Common myeloid progenitor, CD34-positive (primary cell): ENCODE data around the gene RHEB.

Source experiments
- CTCF ChIA-PET: fragments of 350-600 bp; sonication (Branson Sonifier 250); formaldehyde crosslinking; loops from one replicate; lab custom pipeline; 2021; ENCODE audit warnings: antibody characterized with exemption; lab: Charles Lee
- POLR2A ChIA-PET: fragments of 350-600 bp; sonication (Branson Sonifier 250); formaldehyde crosslinking; loops from one replicate; lab custom pipeline; 2021; ENCODE audit warnings: antibody characterized with exemption; lab: Charles Lee
- DNase-seq, 3 donors: peaks; one replicate each; pipeline versions ENCODE4 v3.0.0 to v3.0.0-alpha.2; 2013
- H3K27ac ChIP-seq, 2 experiments: 1 replicate in 1 of 2; 2 replicates in 1 of 2; pipeline ENCODE4 v1.7.0; 2013; ENCODE audit warnings: inconsistent platforms in 2 of 2, low read length in 2 of 2, mild to moderate bottlenecking in 2 of 2, low read depth in 1 of 2, moderate library complexity in 1 of 2; ENCODE audit not compliant: severe bottlenecking in 2 of 2, insufficient read depth in 1 of 2, poor library complexity in 1 of 2
- H3K27me3 ChIP-seq, 5 experiments: replicated peaks in 2 of 5; 1 replicate in 3 of 5; 2 replicates in 2 of 5; pipeline versions ENCODE4 v1.6.1 to v1.7.0; 2013; ENCODE audit warnings: low read length in 4 of 5, mild to moderate bottlenecking in 2 of 5, moderate library complexity in 2 of 5, inconsistent platforms in 1 of 5; ENCODE audit not compliant: insufficient read depth in 5 of 5, control insufficient read depth in 4 of 5
- H3K36me3 ChIP-seq, 4 experiments: 1 replicate in 2 of 4; 2 replicates in 2 of 4; pipeline versions ENCODE4 v1.6.1 to v1.7.0; 2013; ENCODE audit warnings: low read length in 3 of 4, control low read depth in 1 of 4, mild to moderate bottlenecking in 1 of 4; ENCODE audit not compliant: control insufficient read depth in 4 of 4, insufficient read depth in 4 of 4
- H3K4me1 ChIP-seq, 4 experiments: 1 replicate in 3 of 4; 2 replicates in 1 of 4; pipeline versions ENCODE4 v1.6.1 to v1.7.1; 2013; ENCODE audit warnings: low read length in 3 of 4, mild to moderate bottlenecking in 3 of 4, control low read depth in 1 of 4, inconsistent platforms in 1 of 4, moderate library complexity in 1 of 4; ENCODE audit not compliant: control insufficient read depth in 4 of 4, insufficient read depth in 4 of 4; ENCODE audit errors: control extremely low read depth in 1 of 4
- H3K4me3 ChIP-seq, 7 experiments: 1 replicate in 4 of 7; 2 replicates in 3 of 7; pipeline versions ENCODE4 v1.5.1 to v1.7.0; 2013; ENCODE audit warnings: mild to moderate bottlenecking in 7 of 7, low read length in 6 of 7, moderate library complexity in 6 of 7, inconsistent platforms in 2 of 7, low read depth in 2 of 7, control low read depth in 1 of 7; ENCODE audit not compliant: insufficient read depth in 4 of 7, control insufficient read depth in 1 of 7; ENCODE audit errors: extremely low read depth in 1 of 7
- H3K9me3 ChIP-seq, 5 experiments: 1 replicate in 4 of 5; 2 replicates in 1 of 5; pipeline versions ENCODE4 v1.6.1 to v1.7.1; 2013; ENCODE audit warnings: low read length in 4 of 5, mild to moderate bottlenecking in 2 of 5, inconsistent platforms in 1 of 5, low read depth in 1 of 5, moderate library complexity in 1 of 5; ENCODE audit not compliant: control insufficient read depth in 4 of 5, insufficient read depth in 2 of 5; ENCODE audit errors: control extremely low read depth in 1 of 5
- WGBS: methylation state at CpG from one replicate; pipeline ENCODE4 v1.1.5; 2013; ENCODE audit not compliant: insufficient coverage; 5-methylcytosine and 5-hydroxymethylcytosine counted together

RHEB gene

GRCh38 chr7:151505836-151506468, 13.7 kb downstream of the RHEB start:
- H3K27ac ChIP-seq: no peak overlapping the region
- no peaks in the 10 kb centered on the region for H3K9me3 ChIP-seq
- CTCF ChIA-PET: interaction anchor here (1.3 to 1.5 kb wide), 3 partner anchors 9 to 57 kb away, joined by 3 to 4 read pairs (median 4); no protein-coding TSS in a partner anchor
- H3K4me1 ChIP-seq: peaks cover 0 to 8% (median 4%) of the 10 kb centered on the region in 4 experiments
- 90% methylated on average over 2 of the region's 4 CpGs for WGBS
- POLR2A ChIA-PET: no interaction called here
- DNase-seq: no peak
- no peak overlapping the region for H3K4me3 ChIP-seq
- no peaks in the 10 kb centered on the region for H3K27me3 ChIP-seq
- peaks cover 0 to 5% (median 4%) of the 10 kb centered on the region in 4 experiments for H3K36me3 ChIP-seq

- no peak overlapping the region for H3K4me3 ChIP-seq
- no peak overlapping the region for H3K27ac ChIP-seq
- H3K9me3 ChIP-seq: no peaks in the 10 kb centered on the region
- ChIA-PET CTCF (interaction anchor here (1.3 to 1.5 kb wide), 2 partner anchors 33 to 57 kb away, joined by 4 to 6 read pairs; no protein-coding TSS in a partner anchor), POLR2A (no interaction called here)
- no peaks in the 10 kb centered on the region for H3K27me3 ChIP-seq
- DNase-seq: no peak
- peaks cover 0 to 5% (median 3%) of the 10 kb centered on the region in 4 experiments for H3K36me3 ChIP-seq
- no CpG with 5 or more reads among the region's 2 CpGs for WGBS
- peaks cover 0 to 8% (median 4%) of the 10 kb centered on the region in 4 experiments for H3K4me1 ChIP-seq
Observed at GRCh38 chr7:151505433-151505832, 14.3 kb downstream of the RHEB start.

- H3K36me3 ChIP-seq: peaks cover 0 to 5% (median 2%) of the 10 kb centered on the region in 4 experiments
- H3K27ac ChIP-seq: no peak overlapping the region
- H3K27me3 ChIP-seq: no peaks in the 10 kb centered on the region
- no peak for DNase-seq
- H3K4me1 ChIP-seq: peaks cover 0 to 8% (median 4%) of the 10 kb centered on the region in 4 experiments
- no peak overlapping the region for H3K4me3 ChIP-seq
- POLR2A ChIA-PET: no interaction called here
- no CpG with 5 or more reads among the region's 4 CpGs for WGBS
- H3K9me3 ChIP-seq: no peaks in the 10 kb centered on the region
- CTCF ChIA-PET: interaction anchor here (0.7 to 1.3 kb wide), 2 partner anchors 32 to 58 kb away, joined by 4 to 6 read pairs; no protein-coding TSS in a partner anchor
Observed at GRCh38 chr7:151504715-151505326, 14.9 kb downstream of the RHEB start.

GRCh38 chr7:151503902-151504714, 15.6 kb downstream of the RHEB start:
- no peak overlapping the region for H3K4me3 ChIP-seq
- WGBS: 93% methylated on average over 3 of the region's 7 CpGs
- peaks cover 0 to 8% (median 4%) of the 10 kb centered on the region in 4 experiments for H3K4me1 ChIP-seq
- no peaks in the 10 kb centered on the region for H3K9me3 ChIP-seq
- POLR2A ChIA-PET: no interaction called here
- no peaks in the 10 kb centered on the region for H3K27me3 ChIP-seq
- CTCF ChIA-PET: interaction anchor here (0.7 to 1.3 kb wide), 2 partner anchors 31 to 57 kb away, joined by 4 to 6 read pairs; no protein-coding TSS in a partner anchor
- peaks cover 0 to 9% (median 2%) of the 10 kb centered on the region in 4 experiments for H3K36me3 ChIP-seq
- DNase-seq: peak in 1 of 3 donors; percentile 19
- no peak overlapping the region for H3K27ac ChIP-seq

- no peaks in the 10 kb centered on the region for H3K27me3 ChIP-seq
- H3K4me1 ChIP-seq: peaks cover 0 to 4% (median 0%) of the 10 kb centered on the region in 4 experiments
- 99% methylated on average over 14 of the region's 15 CpGs for WGBS
- H3K36me3 ChIP-seq: peaks cover 2 to 9% (median 9%) of the 10 kb centered on the region in 4 experiments
- ChIA-PET CTCF (no interaction called here), POLR2A (no interaction called here)
- H3K27ac ChIP-seq: no peak overlapping the region
- H3K9me3 ChIP-seq: no peaks in the 10 kb centered on the region
- DNase-seq: no peak
- H3K4me3 ChIP-seq: no peak overlapping the region
Observed at GRCh38 chr7:151501676-151502075, 18.0 kb downstream of the RHEB start.

- ChIA-PET POLR2A (no interaction called here), CTCF (interaction anchor here (0.6 to 2.1 kb wide), 6 partner anchors 10 to 22 kb away, joined by 3 to 14 read pairs (median 4); no protein-coding TSS in a partner anchor)
- no peak overlapping the region for H3K27ac ChIP-seq
- no peak overlapping the region for H3K4me3 ChIP-seq
- no peak for DNase-seq
- 96% methylated on average over 4 of the region's 5 CpGs for WGBS
- no peaks in the 10 kb centered on the region for H3K9me3 ChIP-seq
- H3K4me1 ChIP-seq: no peaks in the 10 kb centered on the region
- no peaks in the 10 kb centered on the region for H3K27me3 ChIP-seq
- peaks cover 2 to 9% (median 9%) of the 10 kb centered on the region in 4 experiments for H3K36me3 ChIP-seq
Observed at GRCh38 chr7:151498495-151498894, 21.2 kb downstream of the RHEB start.
